GM21381 (cell line): Measurements from ENCODE around the gene SPPL2C.

Source experiments
- ATAC-seq: cut with Tn5 transposase; IDR thresholded peaks from one replicate; pipeline ENCODE4 v1.9.1; 2021; ENCODE audit warnings: mild to moderate bottlenecking, moderate library complexity; ENCODE audit not compliant: unreplicated experiment

The SPPL2C gene, protein sequence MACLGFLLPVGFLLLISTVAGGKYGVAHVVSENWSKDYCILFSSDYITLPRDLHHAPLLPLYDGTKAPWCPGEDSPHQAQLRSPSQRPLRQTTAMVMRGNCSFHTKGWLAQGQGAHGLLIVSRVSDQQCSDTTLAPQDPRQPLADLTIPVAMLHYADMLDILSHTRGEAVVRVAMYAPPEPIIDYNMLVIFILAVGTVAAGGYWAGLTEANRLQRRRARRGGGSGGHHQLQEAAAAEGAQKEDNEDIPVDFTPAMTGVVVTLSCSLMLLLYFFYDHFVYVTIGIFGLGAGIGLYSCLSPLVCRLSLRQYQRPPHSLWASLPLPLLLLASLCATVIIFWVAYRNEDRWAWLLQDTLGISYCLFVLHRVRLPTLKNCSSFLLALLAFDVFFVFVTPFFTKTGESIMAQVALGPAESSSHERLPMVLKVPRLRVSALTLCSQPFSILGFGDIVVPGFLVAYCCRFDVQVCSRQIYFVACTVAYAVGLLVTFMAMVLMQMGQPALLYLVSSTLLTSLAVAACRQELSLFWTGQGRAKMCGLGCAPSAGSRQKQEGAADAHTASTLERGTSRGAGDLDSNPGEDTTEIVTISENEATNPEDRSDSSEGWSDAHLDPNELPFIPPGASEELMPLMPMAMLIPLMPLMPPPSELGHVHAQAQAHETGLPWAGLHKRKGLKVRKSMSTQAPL

DNA sequence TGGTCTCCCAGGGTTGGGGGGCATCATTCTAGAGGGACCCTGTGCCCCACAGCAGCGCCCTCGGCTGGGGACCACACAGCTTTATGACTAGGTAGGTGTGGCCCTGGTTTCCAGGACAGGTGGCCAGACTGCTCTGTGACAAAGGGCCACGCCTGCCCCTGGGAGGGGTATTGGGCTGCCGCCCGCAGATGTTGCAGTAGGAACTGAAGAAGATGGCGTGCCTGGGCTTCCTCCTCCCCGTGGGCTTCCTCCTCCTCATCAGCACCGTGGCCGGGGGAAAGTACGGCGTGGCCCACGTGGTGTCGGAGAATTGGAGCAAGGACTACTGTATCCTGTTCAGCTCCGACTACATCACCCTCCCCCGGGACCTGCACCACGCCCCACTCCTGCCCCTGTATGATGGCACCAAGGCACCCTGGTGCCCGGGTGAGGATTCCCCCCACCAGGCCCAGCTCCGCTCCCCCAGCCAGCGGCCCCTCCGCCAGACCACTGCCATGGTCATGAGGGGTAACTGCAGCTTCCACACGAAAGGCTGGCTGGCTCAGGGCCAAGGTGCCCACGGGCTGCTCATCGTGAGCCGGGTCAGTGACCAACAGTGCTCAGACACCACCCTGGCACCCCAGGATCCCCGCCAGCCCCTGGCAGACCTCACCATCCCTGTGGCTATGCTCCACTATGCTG, at the start of gene SPPL2C:
Gene SPPL2C, plus strand, starts transcription at position 187 of the 681 bp plus-strand sequence. Its CDS starts 26 bp downstream, at position 213.
- no peak for ATAC-seq

GRCh38 chr17:45800816-45801215, 43.9 kb upstream of the SPPL2C start:
- ATAC-seq = no peak

- no peak for ATAC-seq
Measured at GRCh38 chr17:45801421-45801820, 43.3 kb upstream of the SPPL2C start.

DNA sequence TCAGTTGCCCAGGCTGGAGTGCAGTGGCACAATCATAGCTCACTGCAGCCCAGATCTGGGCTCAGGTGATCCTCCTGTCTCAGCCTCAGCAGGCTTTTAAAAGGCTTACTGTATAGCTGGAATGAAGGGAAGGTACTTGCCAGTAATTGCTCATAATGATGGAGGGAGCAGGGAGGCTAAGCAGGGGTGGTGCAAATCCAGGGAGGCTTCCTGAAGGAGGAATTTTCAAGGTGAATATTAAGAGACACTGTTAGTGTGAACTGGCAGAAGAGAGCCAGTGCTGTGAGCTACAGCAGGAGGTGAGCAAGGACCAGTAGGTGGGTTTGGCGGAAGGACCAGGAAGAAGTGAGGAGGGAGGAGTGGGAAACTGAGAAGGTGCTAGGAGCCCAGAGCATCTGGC, 35.8 kb upstream of the SPPL2C start:
- ATAC-seq = no peak

GRCh38 chr17:45809499-45809898, 35.2 kb upstream of the SPPL2C start:
- no peak for ATAC-seq

DNA sequence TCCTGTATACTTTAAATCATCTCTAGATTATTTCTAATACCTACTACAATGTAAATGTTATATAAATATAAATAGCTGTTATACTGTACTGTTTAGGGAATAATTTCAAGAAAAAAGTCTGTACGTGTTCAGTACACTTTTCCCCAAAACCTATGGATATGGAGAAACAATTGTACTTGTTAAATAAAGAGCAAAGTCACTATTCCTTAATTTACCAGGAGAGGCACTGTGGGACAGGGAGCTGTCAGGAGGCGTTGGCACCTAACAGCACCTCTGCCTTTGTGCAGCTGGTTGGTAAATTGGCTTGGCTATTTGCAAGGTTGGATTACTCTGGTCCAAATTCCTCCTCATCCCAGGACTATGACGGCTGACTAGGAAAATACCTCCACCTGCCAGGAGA, 32.6 kb upstream of the SPPL2C start:
- ATAC-seq = no peak

GRCh38 chr17:45813048-45813725, 31.5 kb upstream of the SPPL2C start:
- ATAC-seq = no peak

GRCh38 chr17:45814622-45815606, 29.8 kb upstream of the SPPL2C start:
- no peak for ATAC-seq

DNA sequence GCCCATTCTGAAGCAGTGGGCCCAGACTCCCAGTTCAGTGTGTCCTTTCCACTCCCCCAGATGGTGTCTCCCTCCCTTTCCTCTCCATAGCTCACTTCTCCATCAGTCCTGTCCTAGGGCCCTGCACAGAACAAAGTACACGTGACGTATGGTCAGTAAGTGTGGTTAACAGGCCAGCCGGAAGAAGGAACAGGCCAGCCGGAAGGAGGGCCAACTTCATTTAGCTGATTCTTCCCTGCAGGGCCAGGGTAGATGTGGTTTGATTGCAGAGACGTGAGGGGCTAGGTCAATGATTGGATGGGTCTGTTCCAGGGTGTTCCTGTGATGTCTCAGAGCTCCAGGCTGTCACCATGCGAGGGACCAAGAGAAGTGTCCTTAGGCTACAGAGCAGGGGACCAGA, 28.9 kb upstream of the SPPL2C start:
- no peak for ATAC-seq

DNA sequence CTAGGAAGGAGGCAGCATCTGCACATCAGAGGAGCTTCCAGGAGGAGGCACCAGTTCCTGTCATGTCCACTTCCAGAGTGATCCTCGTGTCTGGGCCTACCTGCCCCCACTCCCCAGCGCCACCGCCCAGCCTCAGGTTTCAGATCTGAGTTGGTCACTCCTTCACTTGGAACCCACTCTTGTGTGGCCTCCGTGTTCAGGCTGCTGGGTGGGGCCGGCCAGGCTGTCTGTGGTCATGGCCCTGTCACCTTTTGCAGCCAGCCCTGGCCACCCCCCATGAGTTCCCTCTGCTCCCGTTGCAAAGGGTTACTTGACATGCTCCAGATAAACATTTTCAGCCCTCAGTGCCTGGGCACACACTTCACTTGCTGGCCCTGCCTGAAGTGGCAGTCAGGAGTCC, 26.6 kb upstream of the SPPL2C start:
- ATAC-seq = no peak

GRCh38 chr17:45818699-45819098, 26.0 kb upstream of the SPPL2C start:
- ATAC-seq = no peak

DNA sequence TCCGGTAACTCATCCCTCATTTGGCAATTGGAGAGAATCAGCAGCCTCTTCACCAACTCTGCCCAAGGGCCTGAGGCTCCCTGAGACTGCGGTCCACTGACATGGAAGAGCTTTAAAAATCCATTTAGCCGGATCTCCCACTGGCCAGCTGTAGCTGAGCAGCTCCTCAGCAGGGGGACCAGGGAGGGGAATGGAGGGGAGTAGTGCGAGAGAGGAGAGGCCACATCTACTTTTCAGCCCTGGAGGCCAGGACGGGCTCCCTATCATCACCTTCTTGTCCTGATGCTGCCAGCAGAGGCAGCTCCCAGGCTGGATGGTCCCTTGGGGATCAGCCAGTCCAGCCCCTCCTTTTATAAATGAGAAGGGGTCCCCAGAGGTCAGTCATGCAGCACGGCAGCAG, 25.0 kb upstream of the SPPL2C start:
- ATAC-seq = no peak

DNA sequence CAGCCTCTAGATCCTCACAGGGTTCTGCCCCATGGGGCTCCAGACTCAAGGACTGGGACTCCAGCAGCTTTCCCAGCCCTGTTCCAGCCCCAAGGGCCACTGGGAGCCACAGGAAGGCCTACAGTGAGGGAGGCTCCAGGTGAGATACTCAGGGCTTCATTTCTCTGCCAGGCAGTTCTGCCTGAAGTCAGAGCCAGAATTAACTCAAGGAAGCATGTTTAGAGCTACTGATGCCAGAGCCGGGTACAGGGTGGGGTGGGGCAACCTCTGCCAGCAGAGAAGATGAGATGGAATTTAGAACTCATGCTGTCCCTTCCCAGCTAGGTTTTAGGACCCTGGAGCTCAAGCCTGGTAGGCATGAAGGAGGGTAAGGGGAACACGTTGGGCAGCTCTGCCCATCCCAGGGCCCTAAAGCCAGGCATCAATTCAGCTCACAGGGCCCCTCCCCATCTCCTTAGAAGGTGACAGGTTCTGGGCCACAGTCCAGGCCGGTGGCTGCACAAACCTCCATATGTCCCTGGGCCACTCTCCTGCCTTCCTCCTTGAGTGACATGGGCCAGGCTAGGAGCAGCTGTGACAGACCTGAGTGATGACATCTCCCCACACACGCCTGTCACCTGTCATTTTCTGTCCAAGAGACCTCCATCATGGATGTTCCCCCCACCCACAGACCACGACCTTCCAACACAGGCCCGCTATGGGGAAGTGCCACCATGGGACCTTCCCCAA, 24.5 kb upstream of the SPPL2C start:
- no peak for ATAC-seq

DNA sequence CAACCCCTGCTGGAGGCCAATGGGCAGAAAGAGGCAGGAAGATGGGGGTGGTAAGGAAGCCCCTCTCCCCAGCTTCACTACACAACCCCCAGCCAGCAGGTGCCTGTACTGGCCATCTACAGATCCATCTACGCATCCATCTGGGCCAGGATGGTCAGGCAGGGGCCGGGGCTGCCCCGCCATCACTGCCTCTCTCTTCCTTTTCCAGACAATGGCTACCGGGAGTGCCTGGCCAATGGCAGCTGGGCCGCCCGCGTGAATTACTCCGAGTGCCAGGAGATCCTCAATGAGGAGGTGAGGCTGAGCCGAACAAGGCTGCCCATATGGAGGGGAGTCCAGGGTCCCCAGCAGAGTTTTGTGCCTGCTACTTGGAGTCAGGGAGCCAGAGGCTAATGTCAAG, 23.5 kb upstream of the SPPL2C start:
- no peak for ATAC-seq

DNA sequence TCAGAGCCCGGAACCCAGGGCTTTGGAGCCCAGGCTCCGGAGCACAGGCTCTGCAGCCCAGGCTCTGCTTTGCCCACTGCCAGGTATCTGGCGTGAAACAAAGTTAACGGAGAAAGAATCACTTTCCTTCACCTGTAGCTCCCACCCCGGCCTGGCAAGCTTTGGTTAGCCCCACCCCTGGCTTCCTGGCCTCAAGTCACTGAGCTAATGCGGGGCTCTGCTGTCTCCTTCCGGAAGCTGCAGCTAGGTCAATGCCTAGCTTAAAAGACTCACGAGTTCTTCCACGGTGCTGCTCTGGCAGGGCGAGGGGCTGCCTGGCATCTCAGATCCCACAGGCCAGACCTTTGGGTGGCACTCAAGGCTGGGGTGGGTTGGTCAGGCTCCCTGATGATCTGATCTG, 21.1 kb upstream of the SPPL2C start:
- ATAC-seq = no peak

DNA sequence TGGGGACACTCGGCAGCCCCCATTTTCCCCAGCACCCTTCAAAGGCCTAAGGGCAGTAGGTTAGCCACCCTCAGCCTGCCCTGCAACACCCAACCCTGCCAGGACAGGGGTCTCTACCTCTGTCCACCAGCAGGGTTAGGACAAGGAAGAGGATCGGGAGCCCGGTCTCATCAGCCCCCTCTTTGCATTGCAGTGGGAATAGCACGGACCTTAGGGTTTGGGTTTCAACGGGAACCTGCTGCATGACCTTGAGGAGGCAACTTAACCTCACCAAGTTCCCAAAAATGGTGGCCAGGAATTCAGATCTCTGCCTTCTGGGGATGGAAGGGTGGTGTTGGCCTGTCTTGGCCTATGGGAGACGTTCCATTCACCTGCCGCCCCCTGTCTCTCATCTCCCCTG, 20.2 kb upstream of the SPPL2C start:
- ATAC-seq = no peak

GRCh38 chr17:45824901-45825492, 19.7 kb upstream of the SPPL2C start:
- no peak for ATAC-seq

DNA sequence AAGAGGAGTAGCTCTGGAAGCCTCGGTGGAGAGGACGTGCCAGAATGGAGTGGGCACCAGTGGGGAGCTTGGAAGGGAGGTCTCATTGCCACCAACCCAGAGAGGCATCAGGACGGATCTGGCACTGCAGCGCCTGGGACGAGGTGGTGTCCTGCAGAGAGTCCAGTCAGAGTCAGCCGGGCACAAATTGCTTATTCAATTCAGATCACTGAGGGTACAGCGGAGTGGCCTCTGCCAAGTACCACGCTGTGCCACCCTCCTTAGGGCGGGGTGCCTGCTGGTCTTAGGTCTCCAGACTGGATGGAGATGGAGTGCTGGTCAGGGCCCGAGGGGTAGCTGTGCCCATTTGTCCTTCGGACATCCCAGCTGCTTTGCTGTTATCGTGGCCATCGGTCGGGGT, 18.9 kb upstream of the SPPL2C start:
- ATAC-seq = no peak
